ENCODE data around the gene CDH6. TPM values are rescaled to one million over a fixed set of nuclear protein-coding genes. Genes with fewer than 3 reads are reported as not detected.

The CDH6 gene
- total RNA-seq, 1 donor from 2014 or later = 233 TPM

DNA sequence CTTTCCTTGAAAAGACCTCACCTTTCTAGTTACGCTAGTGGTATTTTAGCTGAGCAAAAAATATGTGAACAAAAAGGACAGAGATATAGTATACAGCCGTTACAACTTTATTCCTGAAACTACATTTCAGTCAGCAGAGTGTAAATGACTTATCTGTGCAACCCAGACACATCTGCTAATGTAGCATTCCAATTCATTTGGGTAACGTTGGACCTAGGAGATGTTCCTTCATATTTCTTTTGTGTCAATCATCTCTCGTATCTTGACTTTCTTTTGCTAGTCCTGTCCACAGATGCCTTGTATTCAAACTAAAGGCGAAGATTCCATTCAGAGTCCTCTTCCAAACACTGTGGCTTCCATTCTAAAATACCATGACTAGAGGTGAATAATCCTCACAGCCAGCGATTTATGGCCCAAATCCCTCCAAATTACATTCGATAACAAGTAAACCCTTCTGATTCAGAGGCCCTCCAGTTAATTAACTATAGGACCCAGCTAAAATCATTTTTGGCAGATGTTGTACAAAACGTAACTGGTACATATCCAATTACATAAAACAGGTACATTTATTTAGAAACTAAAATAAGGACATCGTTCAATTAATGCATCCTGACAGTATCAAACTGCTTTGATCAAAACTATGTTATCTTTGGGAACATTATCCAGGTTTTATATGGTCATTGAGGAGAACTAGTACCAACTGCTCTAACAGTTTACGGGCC, 182.7 kb downstream of the CDH6 start:
- H3K27ac Mint-ChIP-seq (ENCODE audit: unreplicated experiment) = no peak overlapping the region
- DNase-seq (ENCODE audit: low read depth, low spot score) = no peak
- H3K27me3 Mint-ChIP-seq (ENCODE audit: low read depth) = peaks cover under 1% of the 10 kb centered on the region
- no peaks in the 10 kb centered on the region for H3K36me3 Mint-ChIP-seq (ENCODE audit: low read depth)
- TF ChIP-seq, protein P1, sequence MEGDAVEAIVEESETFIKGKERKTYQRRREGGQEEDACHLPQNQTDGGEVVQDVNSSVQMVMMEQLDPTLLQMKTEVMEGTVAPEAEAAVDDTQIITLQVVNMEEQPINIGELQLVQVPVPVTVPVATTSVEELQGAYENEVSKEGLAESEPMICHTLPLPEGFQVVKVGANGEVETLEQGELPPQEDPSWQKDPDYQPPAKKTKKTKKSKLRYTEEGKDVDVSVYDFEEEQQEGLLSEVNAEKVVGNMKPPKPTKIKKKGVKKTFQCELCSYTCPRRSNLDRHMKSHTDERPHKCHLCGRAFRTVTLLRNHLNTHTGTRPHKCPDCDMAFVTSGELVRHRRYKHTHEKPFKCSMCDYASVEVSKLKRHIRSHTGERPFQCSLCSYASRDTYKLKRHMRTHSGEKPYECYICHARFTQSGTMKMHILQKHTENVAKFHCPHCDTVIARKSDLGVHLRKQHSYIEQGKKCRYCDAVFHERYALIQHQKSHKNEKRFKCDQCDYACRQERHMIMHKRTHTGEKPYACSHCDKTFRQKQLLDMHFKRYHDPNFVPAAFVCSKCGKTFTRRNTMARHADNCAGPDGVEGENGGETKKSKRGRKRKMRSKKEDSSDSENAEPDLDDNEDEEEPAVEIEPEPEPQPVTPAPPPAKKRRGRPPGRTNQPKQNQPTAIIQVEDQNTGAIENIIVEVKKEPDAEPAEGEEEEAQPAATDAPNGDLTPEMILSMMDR (conservative IDR thresholded peaks at IDR 0.05) = no peak
- peaks cover 1% of the 10 kb centered on the region for H3K9me3 Mint-ChIP-seq
- no peak overlapping the region for H3K4me3 Mint-ChIP-seq
- H3K4me1 Mint-ChIP-seq = no peaks in the 10 kb centered on the region

DNA sequence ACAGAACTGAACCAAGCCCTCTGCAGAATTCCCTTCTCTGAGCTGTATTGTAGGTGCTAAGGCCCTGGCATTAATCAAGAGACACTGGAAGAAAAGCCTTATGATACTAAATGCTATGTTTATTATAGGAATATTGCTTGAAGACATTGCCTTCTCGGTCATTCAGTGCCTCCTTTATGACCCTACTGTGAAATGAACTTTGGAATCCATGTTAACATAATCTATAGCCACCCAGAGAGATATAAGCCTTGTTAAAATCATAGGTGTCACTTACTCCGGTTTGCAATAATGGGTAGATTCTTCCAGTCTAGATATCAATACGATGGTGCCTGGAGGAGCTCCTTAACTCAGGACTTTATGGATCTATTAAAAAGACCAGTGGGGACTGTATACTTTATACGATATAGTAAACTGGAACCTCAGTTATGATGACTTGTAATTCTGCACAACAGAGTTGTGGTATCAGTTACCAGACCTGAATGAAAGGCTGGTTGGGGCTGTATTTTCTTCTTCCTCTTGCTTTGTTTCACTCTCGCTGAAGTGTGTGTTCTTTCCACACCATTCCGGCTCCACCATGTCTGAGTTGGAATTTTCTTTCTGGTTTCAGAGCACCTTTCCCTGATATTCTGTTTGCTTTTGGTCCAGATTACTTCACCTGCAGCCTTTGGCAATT, 183.9 kb downstream of the CDH6 start:
- Mint-ChIP-seq H3K9me3 (no peaks in the 10 kb centered on the region), H3K27ac (ENCODE audit: unreplicated experiment) (no peak overlapping the region), H3K4me1 (peaks cover 9% of the 10 kb centered on the region), H3K36me3 (ENCODE audit: low read depth) (no peaks in the 10 kb centered on the region), H3K4me3 (no peak overlapping the region), H3K27me3 (ENCODE audit: low read depth) (no peaks in the 10 kb centered on the region)
- TF ChIP-seq, protein P1 (conservative IDR thresholded peaks at IDR 0.05) = no peak
- no peak for DNase-seq (ENCODE audit: low read depth, low spot score)

DNA sequence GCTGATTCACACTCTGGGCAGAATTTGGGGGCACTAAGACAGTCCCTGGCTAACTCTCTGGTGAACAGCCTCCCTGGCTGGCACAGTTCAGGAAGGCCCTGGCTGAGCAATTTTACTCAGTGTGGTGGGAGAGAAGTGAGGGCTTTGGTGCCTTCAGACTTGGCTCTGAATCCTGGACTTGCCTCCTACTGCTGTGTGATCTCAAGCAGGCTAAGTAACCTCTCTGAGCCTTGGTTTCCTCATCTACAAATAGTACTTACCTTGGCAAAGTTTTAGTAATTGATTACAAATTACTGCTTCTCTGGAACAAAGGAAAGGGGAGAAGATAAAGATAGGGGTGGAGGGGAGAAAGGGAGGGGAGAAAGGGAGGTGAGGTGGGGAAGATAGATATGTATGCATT, 184.7 kb downstream of the CDH6 start:
- Mint-ChIP-seq H3K4me1 (peaks cover 17% of the 10 kb centered on the region), H3K27ac (ENCODE audit: unreplicated experiment) (no peak overlapping the region), H3K9me3 (no peaks in the 10 kb centered on the region), H3K27me3 (ENCODE audit: low read depth) (no peaks in the 10 kb centered on the region), H3K36me3 (ENCODE audit: low read depth) (no peaks in the 10 kb centered on the region), H3K4me3 (no peak overlapping the region)
- no peak for DNase-seq (ENCODE audit: low read depth, low spot score)
- TF ChIP-seq, protein P1 (conservative IDR thresholded peaks at IDR 0.05) = no peak

Data from neural crest cell (in vitro differentiated cells).